Measurements from ENCODE around the gene TIMM13.

- TF ChIP-seq CTCF (IDR thresholded peaks at IDR 0.05; ENCODE audit: borderline replicate concordance, extremely low read depth, low read length, poor library complexity, severe bottlenecking) (no peak), EZH2 (IDR thresholded peaks at IDR 0.05; ENCODE audit: borderline replicate concordance, low read depth, low read length, severe bottlenecking) (no peak)
Measured at GRCh38 chr19:2446381-2446780, 19.0 kb upstream of the TIMM13 start.
